ENCODE measurements around the gene SPATA33.

Gene SPATA33

GRCh38 chr16:89636663-89637062, 21.0 kb upstream of the SPATA33 start:
- no peaks in the 10 kb centered on the region for H3K36me3 ChIP-seq (ENCODE audit: control insufficient read depth, insufficient read depth, low read length)
- no peaks in the 10 kb centered on the region; the same call in 1 of the 2 replicates for H3K27me3 ChIP-seq (replicated peaks; ENCODE audit: control insufficient read depth, insufficient read depth, low read length)
- no peak for DNase-seq (ENCODE audit: extremely low read depth, insufficient read length)
- no peak overlapping the region for H3K4me3 ChIP-seq (replicated peaks; ENCODE audit: low read depth, low read length)
- TF ChIP-seq CTCF (IDR thresholded peaks at IDR 0.05; ENCODE audit: insufficient read depth, low read length, poor library complexity, severe bottlenecking): no peak

GRCh38 chr16:89637379-89637778, 20.3 kb upstream of the SPATA33 start:
- DNase-seq (ENCODE audit: extremely low read depth, insufficient read length): no peak
- TF ChIP-seq CTCF (IDR thresholded peaks at IDR 0.05; ENCODE audit: insufficient read depth, low read length, poor library complexity, severe bottlenecking): no peak
- H3K36me3 ChIP-seq (ENCODE audit: control insufficient read depth, insufficient read depth, low read length): no peaks in the 10 kb centered on the region
- H3K27me3 ChIP-seq (replicated peaks; ENCODE audit: control insufficient read depth, insufficient read depth, low read length): no peaks in the 10 kb centered on the region; the same call in 1 of the 2 replicates
- no peak overlapping the region for H3K4me3 ChIP-seq (replicated peaks; ENCODE audit: low read depth, low read length)

- Histone ChIP-seq H3K36me3 (ENCODE audit: control insufficient read depth, insufficient read depth, low read length) (no peaks in the 10 kb centered on the region), H3K27me3 (replicated peaks; ENCODE audit: control insufficient read depth, insufficient read depth, low read length) (no peaks in the 10 kb centered on the region), H3K4me3 (replicated peaks; ENCODE audit: low read depth, low read length) (no peak overlapping the region)
- TF ChIP-seq CTCF (IDR thresholded peaks at IDR 0.05; ENCODE audit: insufficient read depth, low read length, poor library complexity, severe bottlenecking): no peak
- no peak for DNase-seq (ENCODE audit: extremely low read depth, insufficient read length)
Observed at GRCh38 chr16:89638455-89638854, 19.2 kb upstream of the SPATA33 start.

- DNase-seq (ENCODE audit: extremely low read depth, insufficient read length): no peak
- no peak for TF ChIP-seq CTCF (IDR thresholded peaks at IDR 0.05; ENCODE audit: insufficient read depth, low read length, poor library complexity, severe bottlenecking)
Observed at GRCh38 chr16:89639385-89639784, 18.3 kb upstream of the SPATA33 start.

GRCh38 chr16:89641458-89642119, 16.0 kb upstream of the SPATA33 start:
- H3K27me3 ChIP-seq (replicated peaks; ENCODE audit: control insufficient read depth, insufficient read depth, low read length): no peaks in the 10 kb centered on the region

More at GRCh38 chr16:89639385-89639784, 18.3 kb upstream of the SPATA33 start:
- H3K4me3 ChIP-seq (replicated peaks; ENCODE audit: low read depth, low read length): no peak overlapping the region
- H3K36me3 ChIP-seq (ENCODE audit: control insufficient read depth, insufficient read depth, low read length): no peaks in the 10 kb centered on the region; the same call in 1 of the 2 replicates
- no peaks in the 10 kb centered on the region for H3K27me3 ChIP-seq (replicated peaks; ENCODE audit: control insufficient read depth, insufficient read depth, low read length)

More at GRCh38 chr16:89641458-89642119, 16.0 kb upstream of the SPATA33 start:
- no peak for TF ChIP-seq CTCF (IDR thresholded peaks at IDR 0.05; ENCODE audit: insufficient read depth, low read length, poor library complexity, severe bottlenecking)
- DNase-seq (ENCODE audit: extremely low read depth, insufficient read length): no peak
- Histone ChIP-seq H3K36me3 (ENCODE audit: control insufficient read depth, insufficient read depth, low read length) (peaks cover 16% of the 10 kb centered on the region), H3K4me3 (replicated peaks; ENCODE audit: low read depth, low read length) (no peak overlapping the region)
